ENCODE results near the gene EOLA1.
"Not testable (repeated sequence)": the region's sequence is repeated elsewhere in the genome, so short reads cannot be mapped to it uniquely, and the experiment has no call there.

Gene EOLA1

DNA sequence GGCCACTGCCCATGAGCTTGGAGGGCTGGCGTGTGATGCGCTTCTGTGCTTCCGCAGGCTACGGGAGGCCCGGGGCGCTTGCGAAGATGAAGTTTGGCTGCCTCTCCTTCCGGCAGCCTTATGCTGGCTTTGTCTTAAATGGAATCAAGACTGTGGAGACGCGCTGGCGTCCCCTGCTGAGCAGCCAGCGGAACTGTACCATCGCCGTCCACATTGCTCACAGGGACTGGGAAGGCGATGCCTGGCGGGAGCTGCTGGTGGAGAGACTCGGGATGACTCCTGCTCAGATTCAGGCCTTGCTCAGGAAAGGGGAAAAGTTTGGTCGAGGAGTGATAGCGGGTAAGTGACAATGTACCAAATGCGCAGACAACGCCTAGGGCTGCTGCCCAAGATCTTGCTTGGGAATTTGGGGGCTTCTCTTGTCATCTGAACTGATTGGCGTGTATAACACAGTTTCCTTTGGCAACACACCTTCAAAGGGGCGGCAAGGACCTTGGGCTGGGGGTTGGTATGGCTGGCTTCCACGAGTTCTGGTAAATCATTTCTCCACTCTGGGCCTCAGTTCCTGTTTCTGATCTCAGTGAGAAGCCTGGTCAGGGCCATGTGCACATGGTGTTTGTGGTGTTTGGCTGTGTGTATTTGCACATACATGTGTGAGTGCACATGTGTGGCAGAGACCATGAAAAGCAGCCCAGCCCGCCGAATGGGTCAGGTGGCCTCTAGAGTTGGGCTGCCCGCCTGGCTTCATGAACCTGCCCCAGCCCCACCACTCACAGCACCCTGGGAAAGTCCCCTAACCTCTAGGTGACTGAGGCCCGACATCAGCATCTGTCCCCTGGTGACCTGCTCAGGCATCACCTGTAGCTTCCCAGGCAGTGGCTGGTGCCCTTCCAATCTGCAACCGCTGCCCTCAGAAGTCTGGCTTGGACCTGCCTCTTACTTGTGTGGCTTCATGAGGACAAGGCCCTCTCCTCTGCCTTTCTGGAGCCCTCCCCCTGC lies 5.0 kb downstream of the EOLA1 start:
- not testable (repeated sequence) for DNase-seq (ENCODE audit: low spot score)

DNA sequence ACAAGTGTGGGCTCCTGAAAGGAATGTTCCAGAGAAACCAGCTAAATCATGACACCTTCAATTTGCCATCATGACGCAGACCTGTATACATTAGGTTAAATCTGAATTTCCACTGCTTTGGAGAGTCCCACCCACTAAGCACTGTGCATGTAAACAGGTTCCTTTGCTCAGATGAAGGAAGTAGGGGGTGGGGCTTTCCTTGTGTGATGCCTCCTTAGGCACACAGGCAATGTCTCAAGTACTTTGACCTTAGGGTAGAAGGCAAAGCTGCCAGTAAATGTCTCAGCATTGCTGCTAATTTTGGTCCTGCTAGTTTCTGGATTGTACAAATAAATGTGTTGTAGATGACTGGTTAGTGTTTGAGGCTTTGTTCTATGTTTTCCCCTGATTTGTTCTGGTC lies 6.2 kb downstream of the EOLA1 start:
- not testable (repeated sequence) for DNase-seq (ENCODE audit: low spot score)

DNA sequence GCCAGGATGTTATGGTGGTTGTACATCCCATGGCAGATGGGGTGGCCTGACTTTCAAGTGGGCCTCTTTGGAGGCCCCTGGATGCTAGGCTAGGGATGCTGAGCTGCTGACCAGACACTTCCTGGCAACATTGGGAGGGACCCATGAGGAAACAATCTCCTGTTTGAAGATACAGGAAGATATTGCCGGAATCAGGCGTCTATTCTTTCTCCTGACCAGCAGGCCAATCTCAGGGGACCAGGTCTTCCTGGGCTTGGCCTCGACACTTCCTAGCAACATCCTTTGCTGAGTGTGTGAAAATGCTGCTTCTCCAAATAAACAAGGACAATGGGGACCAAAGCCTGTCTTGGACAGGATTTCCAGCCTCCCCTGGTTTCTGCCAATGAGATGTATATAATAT lies 7.0 kb downstream of the EOLA1 start:
- not testable (repeated sequence) for DNase-seq (ENCODE audit: low spot score)

- not testable (repeated sequence) for DNase-seq (ENCODE audit: low spot score)
Observed at GRCh38 chrX:149549701-149550100, 8.9 kb downstream of the EOLA1 start, which contains the start of gene HSFX3. HSFX3 (minus strand) TSS chrX:149549924; CDS start chrX:149549852, 72 bp downstream.

GRCh38 chrX:149550454-149550853 lies 9.6 kb downstream of the EOLA1 start:
- not testable (repeated sequence) for DNase-seq (ENCODE audit: low spot score)

DNA sequence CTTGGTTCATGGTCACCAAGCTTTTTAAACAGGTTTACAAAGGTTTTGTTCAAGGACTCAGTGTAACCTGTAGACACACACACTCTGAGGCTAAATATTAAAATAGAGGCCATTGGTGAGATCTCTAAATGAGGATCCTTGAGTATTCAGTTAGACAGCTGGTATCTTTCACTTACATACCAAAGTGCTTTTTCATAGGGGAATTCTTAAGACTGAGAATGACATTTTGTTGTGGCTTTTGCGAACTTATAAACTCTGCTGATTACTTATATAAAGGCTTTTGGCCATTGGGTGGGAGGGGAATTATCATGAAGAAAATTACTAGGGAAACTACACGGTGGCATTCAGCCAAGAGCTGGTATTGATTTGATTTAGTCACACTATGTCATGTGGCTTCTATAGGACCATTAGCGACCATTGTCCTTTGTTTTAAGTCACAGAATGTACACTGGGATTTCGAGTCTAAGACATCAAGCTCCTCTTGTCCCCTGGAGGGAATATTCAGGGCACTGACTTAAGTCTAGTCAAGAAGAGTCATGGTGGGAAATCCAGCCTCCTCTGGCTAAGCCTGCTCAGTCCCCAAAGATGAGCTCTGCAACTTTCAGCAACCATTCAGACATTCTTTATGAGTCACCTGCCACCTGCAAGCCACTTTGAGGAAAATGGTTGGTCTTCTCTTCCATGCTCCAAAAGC lies 10.6 kb downstream of the EOLA1 start:
- not testable (repeated sequence) for DNase-seq (ENCODE audit: low spot score)

DNA sequence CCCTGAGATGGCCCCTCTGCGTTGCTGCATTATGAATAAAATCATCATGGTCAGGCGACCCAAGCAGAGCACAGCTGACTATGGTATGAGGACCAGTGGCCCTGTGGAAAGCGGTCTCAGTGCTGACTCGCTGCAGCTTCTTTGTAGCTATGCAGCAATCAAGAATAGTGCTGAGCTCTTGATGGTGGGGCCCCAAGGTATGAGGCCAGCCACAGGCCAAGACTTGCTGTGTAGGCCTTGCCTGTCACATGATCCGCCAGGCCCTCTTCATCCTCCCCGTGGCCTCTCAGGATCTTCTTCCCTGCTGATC lies 11.1 kb downstream of the EOLA1 start:
- not testable (repeated sequence) for DNase-seq (ENCODE audit: low spot score)

DNA sequence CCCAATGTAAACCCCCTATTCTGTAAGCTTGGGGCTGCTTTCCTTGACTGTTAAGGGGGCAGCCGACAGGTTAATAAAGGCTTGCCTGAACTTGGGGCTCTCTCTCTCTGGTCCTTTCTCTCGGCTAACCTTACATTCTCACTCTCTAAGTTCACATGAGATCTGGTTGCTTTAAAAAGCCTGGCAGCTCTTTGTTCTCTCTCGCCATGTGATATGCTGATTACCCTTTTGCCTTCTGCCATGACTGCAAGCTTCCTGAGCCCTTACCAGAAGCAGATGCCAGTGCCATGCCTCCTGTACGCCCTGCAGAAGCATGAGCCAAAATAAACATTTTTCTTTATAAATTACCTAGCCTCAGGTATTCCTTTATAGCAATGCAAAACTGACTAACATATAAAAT lies 14.4 kb downstream of the EOLA1 start:
- not testable (repeated sequence) for DNase-seq (ENCODE audit: low spot score)

- DNase-seq (ENCODE audit: low spot score), result no peak
Observed at GRCh38 chrX:149563359-149563758, 22.5 kb downstream of the EOLA1 start.

DNA sequence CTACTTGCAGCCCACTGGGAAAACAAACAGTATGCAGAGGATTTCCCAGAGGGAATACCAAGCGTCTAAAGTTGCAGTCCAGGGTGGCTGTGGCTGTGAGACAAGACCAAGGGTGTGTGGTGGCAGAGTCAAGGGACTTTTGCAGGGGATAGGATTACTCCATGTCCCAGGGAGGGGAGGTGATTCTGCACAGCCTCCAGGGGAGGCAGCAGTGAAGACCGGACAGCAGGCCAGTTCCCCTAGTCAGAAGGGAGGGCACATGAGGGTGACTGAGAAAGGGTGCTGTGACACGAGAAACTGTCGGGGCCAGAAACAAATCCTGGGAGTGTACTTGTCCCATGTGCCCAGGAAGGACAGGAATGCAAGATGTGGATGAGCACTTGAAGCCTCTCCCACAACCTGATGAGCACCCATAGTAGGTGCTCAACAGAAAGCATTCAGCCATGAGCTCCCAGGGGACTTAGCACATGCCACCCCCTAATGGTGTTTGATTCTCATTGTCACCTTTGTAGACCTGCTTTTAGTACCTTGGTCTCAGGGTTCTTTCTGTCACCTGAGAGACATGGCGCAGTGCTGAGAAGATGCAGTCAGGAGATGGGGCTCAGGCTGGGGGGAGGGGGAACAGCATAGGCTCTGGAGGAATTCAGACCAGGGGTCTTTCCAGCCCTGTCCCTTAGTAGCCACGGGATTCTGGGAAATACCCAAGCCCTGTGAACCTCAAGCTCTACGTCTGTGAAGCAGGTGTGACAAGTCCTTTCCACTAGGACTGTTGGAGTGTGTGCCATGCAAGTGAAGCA lies 27.0 kb downstream of the EOLA1 start:
- no peak for DNase-seq (ENCODE audit: low spot score)

- DNase-seq (ENCODE audit: low spot score), result no peak
Observed at GRCh38 chrX:149568701-149569296, 28.0 kb downstream of the EOLA1 start.

- DNase-seq (ENCODE audit: low spot score), result no peak
Observed at GRCh38 chrX:149569770-149570169, 29.0 kb downstream of the EOLA1 start.

DNA sequence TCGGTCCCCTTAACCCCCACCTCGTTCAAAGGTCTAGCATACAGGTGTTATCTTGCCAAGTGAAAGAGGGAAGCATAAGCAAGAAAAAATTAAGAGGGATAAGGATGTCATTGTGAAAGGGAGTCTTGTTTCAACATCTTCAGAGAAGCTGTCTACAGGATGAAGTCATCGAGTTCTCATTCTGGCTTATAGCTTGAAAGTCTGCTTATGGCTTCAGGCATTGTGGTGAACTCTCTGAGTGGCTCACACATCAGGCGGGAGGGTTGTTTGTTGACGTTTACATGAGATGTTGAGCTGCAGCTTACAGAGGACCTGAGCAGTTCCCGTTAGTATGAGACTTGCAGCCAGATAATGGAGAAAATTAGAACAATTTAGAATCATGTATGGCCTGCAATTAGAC lies 29.9 kb downstream of the EOLA1 start:
- DNase-seq (ENCODE audit: low spot score), result no peak

DNA sequence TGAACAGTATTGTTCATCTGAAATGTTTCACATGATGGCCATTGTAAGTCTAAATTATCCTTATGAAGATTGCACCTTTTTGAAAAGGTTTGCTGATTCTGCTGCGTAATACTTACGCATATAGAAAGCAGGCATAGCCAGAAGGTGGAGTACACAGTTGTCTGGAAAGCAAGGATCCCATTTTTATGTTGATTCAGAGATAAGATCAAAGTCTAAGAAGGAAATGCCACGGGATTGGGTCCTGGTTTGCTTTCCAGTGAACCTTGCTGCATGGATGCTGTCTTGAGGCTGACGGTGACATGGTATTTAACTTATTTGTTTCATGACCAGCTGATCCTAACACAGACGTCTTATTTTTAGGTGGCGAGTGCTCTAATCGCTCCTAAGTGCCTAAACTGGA lies 31.0 kb downstream of the EOLA1 start:
- DNase-seq (ENCODE audit: low spot score), result no peak

DNA sequence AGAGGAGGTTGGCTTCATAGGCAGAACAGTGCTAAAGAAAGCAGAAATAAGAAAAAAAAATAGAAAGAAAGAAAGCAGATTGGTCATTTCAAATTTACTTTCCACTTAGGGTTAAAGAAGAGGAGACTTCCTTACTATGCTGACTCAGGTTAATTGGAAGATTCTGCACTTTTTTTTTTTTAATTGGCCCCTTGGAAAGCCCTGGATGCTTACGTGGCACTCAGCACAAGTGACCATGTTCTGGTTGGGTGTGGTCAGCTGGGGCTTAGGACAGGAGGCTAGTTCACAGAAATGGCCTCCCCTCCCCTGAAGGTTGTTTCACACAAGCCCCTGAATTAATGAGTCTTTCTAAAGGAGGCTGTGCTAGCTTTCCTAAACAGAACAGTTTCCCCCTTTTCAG lies 31.9 kb downstream of the EOLA1 start:
- no peak for DNase-seq (ENCODE audit: low spot score)

DNA sequence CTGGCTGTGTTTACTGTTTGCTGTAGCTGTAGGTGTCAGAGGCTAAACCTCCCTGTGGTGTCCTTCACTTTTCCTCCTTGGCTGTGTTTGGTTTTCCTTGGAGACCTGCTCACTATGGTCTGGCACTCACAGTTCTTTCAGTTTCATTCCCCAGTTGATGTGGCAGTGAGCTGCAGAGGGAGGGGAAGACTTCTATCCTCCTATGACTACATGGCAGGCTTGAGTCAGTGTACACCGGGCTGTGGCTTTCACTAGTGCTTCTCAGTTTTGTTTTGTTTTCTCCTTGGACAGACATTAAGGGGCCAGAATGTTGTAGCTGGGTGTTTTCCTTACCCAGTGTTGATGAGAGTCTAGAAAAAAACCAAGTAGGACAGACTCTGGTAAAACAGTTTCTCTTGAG lies 32.6 kb downstream of the EOLA1 start:
- not testable (repeated sequence) for DNase-seq (ENCODE audit: low spot score)

DNA sequence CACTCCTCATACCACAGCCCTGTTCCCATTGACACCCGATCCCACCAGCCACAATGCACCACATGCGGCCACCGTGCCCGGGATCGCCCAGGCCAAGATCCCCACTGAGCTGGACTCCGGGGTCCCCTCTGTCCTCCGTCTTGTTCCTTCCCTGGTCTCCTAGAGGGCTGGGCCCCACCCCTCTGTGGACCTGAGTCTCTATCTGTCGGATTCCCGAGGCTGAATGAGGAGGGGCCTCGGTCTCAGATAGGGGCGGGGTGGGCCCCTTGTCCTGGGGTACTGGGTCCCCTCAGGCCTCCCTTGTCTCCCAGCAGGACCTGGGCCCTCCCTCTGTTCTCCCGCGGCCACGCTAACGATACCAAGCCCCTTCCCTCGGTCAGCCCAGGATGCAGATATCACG lies 44.8 kb downstream of the EOLA1 start:
- DNase-seq (ENCODE audit: low spot score), result not testable (repeated sequence)

GRCh38 chrX:149587359-149587758 lies 46.5 kb downstream of the EOLA1 start, which contains the start of gene MAGEA9B:
MAGEA9B (minus strand) TSS chrX:149587459; CDS start chrX:149583179, 4,280 bp downstream.
- not testable (repeated sequence) for DNase-seq (ENCODE audit: low spot score)

DNA sequence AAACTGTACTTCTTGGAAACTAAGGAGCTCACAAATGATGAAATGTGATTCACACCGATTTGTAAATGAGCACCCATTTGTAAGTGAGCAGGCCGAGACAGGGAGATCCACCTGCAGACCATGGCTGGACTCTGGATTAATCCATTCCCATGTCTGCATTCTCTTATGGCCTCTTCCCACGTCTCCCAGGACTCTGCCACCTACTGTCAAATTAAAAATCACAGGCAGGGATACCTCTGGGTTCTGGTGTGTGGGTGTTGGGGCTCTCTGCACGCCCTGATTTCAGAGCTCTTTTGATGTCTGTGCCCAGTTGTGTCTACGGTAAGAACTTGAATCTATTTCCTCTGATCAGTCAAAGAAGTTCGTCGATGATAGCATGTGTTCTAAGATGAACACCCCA lies 50.2 kb downstream of the EOLA1 start:
- not testable (repeated sequence) for DNase-seq (ENCODE audit: low spot score)

DNA sequence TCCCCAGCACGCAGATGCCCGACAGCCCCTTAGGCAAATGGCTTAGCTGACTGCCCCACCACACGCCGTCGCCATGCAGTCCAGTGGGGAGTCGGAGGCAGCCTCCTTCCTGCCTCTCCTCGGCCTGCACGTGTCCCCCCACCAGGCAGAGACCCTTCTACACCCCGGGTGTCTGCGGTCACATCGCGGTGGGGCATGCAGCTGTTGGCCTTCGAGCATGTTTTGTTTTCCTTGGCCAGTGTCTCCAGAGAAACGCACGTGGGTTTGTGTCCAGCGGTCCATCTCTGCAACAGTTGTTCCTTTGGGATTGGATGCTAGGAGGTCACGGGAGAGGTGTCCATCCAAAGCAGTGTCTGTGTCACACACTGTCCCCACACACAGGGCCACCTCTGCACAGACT lies 54.4 kb downstream of the EOLA1 start, which contains the start of gene HSFX2:
HSFX2 (minus strand) TSS at position 101 of the 400 bp plus-strand sequence. CDS start 614 bp downstream, outside the sequence.
- DNase-seq (ENCODE audit: low spot score), result not testable (repeated sequence)

- DNase-seq (ENCODE audit: low spot score), result not testable (repeated sequence)
Observed at GRCh38 chrX:149595943-149596342, 55.1 kb downstream of the EOLA1 start.

All from CD4-positive, alpha-beta T cell treated with Interleukin-15 for 4 hours (primary cell).